Measurements from ENCODE around the gene KIF26B.

The KIF26B gene

DNA sequence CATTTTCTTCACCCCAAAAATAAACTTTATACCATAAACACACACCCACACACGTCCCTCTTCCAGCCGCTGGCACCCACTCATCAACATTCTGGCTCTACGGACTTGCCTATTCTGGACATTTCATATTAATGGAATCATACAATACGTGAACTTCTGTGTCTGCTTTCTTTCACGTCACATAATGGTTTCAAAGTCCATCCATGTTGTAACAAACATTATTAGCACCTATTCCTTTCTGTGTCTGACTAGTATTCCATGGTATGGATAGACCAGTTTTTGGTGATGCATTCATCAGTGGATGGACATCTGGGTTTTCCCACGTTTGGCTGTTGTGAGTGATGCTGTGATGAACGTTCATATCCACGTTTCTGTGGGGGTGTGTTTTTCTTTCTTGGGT is 323.2 kb downstream of the KIF26B start:
- DNase-seq, result no peak

DNA sequence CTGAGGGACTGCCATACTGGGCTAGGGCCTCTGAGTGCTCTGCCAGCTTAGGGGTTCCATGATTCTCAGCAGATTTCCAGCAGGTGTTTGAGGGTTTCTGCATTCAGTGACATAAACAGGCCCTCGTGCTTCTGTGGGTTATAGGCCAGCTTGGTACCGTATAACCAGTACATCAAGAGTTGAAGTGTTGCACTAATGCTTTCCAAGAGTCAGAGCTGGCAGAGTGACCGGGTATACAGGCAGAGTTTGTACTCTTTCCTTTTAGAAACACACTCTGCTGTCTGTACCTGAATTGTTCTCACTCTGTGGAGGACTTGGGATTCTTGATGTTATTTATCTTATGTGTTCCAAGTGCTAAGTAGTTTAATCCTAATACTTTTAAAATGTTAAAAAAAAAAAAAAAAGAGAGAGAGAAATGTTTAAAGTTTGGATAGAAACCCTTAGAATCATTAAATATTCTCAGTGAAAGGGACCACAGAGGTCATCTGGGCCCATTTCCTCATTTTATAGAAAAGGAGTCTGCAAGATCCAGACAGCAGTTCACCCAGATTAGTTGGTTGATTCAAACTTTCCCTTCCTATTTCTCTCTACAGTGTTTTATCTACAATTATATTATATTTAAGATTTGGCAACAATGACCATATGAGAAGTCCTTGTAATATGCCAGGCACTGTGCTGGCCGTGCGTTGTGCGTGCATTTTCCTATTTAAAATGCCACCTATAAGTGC is 325.8 kb downstream of the KIF26B start:
- no peak for DNase-seq

DNA sequence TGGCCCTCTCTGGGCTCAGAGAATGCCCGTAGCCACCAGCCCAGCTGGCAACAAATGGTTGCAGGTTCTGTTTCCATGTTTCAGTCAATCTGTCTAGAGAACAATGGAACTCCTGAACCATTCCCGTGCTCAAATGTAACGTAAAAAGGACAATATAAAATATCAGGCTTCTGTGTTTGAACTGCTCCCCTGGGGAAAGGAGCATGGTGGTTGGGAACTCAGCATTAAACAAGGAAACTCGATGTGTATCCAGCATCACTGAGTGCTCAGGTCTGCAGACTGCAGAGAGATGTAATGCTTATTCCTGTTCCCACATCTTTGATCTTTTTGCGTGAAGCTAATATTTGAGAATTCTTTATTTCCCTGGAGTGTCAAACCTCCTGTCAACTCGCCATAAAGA is 326.5 kb downstream of the KIF26B start:
- no peak for DNase-seq

DNA sequence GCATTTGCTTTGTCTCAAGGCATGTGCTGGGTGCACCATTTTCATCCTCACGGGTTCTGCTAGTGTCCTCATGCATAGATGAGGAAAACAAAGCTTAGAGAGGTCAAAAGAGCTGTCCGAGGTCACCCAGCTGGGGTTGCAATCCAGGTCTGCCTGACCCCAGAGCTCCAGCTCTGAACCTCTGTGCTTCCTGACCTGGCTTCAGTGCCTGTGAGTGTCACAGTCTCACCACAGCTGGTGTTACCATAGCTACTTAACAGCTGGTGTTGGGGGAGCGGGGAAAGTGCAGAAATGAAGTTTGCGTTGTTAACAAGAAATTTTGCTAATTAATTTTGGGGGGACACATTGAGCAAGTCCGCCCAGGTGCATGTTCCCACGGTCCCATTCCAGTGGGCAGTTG is 328.5 kb downstream of the KIF26B start:
- DNase-seq, result no peak

DNA sequence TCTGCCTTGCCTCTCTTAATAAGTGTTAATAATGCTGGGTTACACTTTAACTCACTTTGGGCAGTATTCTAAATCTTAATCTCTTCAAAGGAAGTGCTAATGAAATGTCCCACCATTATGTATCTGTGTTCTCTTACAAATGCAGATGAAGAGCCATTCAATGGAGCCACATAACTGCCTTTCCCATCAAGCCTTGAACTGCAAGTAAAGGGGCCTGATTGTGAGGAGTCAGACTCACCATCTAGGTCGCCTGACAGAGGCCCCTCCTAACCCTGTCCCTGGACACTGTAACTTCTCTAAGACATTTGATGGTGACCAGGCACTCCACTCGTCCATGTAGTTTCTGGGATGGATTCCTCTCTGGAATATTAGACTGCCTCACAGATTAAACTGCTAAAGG is 329.4 kb downstream of the KIF26B start:
- no peak for DNase-seq

DNA sequence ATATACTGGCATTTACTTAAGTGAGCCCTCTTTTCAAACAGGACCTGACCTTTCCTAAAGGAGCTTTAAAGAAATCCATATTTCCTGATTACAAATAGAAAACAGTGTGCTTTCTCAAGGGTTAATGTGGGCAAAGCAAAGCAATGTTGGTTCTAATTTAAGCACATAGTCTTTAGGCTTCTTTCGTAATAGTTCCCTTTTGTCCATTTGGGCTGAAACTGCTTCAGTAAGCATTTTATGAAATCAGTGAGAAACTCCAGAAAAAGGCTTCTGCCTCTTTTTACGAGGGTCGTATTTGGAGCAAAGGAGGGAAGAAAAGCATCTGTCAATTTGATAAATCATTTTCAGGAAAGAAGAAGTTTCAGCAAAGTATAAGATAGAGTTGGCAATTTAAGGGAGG is 331.2 kb downstream of the KIF26B start:
- DNase-seq, result no peak

DNA sequence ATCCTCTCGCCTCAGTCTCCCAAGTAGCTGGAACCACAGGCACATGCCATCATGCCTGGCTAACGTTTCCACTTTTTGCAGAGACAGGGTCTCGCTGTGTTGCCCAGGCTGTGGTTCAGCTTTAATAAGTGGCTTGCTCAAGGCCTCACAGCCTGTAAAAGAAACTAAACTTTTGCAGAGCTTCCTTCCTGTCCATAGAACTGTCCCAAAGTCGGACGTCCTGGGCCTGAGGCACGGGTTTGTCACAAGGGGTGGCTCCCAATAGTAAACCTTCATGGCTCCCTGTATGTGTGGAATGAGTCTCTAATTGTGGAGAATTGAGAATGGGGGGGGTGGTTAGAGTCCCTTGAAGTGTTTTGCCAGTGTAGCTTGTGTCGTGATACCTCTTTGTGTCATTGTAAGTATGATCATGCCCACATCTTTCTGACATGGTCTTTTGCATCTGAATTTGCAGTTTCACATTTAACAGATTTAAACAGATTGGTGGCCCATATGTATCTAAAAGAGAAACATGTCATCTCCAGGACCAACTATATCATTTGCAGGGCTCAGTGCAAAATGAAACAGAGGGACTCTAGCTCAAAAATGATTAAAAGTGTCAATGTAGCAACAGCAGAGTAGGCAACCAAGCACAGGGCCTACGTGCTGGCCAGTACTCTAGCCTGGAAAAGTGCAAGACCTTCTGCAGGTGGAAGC is 332.1 kb downstream of the KIF26B start:
- no peak for DNase-seq

DNA sequence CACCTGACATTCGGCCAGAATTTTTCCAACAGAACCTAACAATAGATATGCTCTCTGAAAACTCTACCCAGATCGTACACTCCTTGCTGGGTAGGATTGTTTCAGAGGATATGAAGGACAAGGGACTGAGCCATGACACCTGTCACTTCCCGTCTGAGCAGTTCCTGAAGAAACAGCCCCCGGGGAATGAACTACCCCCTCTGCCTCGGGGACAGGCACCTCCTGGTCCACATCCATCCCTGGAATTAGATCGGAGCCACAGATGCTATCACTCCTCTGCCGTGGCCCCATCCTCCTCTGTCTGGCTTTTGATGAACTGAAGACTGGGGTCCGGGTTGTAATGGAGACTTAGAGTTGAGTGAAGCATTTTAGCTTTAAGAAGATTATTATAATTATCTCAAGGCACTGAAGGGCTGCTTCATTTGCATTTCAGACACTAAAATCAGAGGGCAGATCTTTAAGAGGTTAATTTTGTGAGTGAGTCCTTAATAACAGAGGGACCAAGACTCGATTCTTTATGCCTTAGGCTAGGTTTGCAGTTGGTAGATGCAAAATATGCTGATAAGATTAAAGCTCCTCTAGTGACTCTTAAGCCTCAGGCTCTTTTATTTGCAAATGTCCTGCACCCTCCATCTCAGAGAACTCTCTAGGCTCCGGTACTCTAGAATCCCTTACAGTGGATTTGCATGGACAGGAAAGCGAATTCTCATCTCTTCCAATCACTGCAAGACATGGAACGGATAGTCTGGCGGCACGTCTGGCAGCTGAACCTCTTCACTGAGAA is 333.8 kb downstream of the KIF26B start:
- DNase-seq, result no peak

DNA sequence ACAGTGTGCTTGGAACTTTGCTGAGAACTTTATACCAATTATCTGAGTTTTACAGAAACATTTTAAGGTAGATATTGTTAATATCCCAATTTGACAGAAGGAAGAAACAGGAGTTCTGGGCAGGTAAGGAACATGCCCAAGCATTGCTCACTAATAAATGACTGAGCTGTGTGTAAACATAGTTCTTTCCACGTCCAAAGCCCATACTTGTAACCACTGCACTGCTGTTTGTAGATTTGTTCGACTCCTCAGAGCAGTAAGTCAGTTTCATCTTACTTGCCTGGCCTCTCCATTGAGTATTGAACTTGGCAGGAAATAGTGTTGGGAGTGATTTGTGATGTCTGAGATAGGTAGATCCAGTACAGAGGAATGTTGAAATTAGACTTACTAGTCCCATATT is 335.1 kb downstream of the KIF26B start:
- no peak for DNase-seq

DNA sequence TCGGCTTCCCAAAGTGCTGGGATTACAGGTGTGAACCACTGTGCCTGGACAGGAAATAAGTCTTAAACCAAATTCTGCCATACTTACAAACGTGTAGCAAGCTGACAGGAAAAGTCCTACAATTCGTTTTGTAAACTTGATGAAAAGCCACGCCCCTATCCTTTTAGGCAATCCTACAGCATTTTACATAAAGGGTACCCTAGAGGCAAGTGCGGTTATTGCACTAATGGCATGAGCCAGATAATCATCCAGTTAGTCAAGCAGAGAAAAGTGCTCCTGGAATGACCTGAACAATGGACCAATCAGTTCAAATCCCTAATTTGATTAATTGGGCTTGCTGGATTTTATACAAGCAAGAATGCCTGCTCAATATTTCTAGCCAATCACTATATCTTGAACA is 338.2 kb downstream of the KIF26B start:
- DNase-seq, result no peak

DNA sequence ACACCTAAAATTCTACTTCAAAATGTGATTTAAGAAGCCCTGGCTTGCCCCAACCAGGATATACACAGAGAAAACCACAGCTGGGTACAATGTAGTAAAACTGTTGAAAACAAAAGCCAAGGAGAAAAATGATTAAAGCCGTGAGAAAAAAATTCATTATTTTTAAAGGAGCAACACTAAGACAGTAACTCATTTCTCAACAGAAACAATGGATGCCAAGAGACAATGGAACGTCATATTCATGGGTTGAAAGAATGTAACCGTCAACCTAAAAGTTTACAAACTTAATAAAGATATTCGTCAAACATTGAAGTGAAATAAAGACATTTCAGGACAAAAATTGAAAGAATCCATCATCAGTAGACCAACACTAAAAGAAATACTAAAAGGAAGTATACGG is 340.9 kb downstream of the KIF26B start:
- DNase-seq, result no peak

DNA sequence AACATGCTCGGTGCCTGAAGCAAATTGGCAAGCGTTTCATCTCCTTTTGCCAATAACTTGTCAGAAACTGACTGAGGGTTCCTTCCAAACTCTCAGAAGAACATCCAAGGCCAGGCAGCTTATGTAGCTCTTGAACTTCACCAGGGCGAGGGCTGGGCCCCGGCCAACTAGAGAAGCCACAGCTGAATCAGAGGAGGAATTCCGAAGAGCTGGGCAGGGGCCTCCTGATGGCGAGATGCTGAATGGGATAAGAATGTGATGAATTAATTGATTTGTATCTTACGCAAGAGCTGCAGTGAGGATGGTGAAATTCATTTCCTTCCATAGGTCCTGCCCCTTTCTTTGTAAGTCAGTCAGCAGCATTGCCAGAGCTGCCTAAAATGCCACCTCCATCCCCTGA is 345.8 kb downstream of the KIF26B start:
- DNase-seq, result no peak

DNA sequence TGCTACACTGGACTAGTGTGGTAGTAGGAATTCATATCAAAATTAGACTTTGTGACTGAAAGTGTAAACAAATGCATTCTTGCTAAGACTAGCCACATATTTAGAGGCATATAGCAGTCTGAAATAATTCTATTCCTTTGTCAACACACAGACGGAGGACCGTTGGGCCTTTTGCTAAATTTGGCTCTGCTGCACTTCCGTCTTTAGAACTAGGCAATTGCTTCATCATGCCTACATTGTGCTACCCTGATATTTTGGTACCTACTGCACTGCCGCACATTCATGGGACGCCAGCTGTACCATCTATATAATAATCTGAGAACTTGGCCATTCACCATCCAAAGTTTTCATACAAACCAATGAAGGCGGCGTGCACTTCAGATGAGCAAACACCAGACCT is 346.8 kb downstream of the KIF26B start:
- no peak for DNase-seq

DNA sequence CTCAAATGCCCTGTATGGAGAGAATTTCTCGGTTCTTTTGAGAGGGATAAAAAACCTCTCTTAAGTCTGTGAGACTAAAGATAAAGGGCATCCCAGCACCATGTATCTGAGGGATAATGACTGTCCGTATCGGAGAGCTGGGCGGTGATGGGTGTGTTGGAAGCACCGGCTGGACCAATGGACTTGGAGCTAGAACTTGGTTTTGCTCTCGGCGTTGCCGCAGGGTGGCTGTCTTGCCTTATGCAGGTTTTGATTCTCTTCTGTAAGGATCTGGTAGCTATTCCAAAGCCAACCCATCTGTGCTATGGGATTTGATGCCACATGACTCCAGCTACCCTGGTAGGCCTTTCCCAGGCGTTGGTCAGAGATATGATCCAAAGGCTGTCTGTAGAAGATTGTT is 348.8 kb downstream of the KIF26B start:
- no peak for DNase-seq

DNA sequence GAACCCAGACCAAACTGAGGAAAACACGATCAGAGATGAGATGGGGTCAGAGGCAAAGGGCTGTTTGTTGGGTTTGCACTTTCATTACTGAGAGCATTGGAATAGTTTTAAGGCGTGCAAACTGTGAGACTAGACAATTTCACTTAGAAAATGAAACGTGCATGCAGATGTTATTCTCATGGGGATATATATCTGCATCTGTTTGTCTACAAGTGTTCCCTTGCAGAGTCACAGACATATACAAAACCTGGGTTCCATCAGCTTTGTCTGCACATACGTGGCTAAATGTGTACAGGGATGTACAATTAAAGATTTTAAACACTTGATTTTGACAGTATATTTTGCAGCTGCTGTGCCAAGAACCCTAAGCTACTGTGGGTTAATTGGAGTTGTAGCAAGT is 355.4 kb downstream of the KIF26B start:
- DNase-seq, result no peak

DNA sequence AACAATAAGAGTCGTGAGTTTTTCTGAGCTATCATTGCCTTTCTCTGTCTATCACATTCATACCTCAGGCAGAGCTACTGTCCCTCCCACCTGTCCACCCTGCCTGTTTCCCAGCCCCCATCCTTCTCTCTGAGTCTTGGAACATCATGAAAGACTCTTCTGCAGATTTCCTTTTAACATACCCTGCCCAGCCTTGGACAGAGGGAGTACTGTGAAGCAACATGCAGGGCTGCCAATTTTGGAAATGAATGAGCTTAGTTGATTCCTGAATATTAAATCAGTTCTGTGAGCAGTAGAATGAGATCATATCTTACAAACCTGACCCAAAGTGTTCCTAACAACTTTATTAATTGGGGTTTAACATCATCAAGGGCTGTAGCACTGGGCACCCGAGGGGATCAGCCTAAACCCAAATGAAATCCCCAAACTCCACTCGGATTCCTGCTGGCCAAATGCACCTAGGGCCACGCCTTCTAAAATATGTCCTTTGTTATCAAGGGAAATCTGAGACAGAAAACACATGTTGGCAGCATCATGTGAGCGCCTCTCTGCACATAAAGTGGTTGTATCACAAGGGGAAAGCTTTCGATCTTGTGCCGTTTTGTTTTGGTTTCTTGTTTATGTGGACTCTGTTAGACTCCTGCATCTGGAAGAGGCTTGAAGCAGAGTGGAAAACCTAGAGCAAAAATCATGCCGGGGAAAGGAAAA is 357.6 kb downstream of the KIF26B start:
- no peak for DNase-seq

DNA sequence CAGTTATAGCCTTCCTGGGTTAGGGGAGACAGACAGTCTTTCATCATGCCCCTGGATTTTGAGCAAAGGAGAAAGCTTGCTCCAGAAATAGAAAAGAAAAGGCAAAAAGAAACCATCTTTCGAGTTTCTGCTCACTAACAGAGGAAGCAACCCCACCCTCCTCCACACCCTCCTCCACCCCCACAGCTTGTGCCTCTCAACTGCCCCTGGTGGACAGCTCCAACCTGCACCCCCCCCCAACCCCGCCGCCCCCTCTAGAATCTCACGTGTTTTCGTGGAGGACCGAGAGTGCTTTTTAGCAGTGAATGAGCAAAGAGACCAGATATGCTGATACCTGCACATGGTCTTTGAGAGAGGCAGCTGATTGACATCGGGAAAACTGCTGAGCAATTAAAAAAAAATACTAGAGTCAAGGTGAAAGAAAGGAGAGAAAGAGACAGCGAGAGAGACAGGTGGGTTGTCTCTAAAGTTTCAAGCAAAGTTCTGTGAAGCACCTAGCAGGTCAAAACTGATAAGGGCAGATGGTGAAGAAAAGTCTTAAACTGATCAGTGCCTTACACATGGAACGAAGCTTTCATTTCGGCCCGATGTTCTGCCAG is 358.3 kb downstream of the KIF26B start:
- DNase-seq, result no peak

DNA sequence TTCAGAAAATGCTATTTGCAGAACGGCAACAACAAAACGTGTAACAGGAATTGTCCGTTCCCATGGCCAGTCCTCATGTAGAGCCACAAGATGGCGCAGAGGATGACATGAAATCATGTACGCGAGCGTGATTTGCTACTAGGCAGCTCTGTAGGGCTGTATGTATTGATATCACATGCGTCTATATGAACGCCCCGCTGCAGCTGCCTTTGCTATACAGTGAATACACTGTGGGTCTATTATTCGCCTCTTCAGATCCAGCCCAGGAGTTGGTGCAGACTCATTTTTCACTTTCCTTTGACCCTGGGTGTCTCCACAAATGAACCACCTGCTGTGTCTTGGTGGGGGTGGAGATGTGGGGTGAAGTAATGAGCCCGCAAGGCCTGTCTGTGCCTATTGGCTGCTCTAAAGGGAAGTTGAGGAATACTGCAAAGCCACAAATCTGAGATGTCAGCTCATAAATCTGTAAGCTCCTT is 361.5 kb downstream of the KIF26B start:
- DNase-seq, result no peak

DNA sequence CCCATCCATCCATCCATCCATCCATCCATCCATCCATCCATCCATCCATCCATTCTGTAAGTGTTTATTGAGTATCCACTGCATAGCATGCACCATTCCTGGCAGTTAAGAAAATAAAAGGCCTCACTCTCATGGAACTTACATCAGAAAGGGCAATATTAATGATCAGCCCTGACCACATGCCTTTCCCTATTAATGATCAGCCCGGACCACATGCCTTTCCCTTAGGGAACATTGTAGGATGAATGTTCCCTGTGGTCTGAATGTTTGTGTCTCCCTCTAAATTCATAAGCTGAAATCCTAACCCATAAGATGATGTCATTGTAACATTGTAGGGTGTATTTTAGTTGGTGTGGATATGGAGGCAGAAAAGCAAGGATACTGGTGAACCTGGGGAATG is 365.8 kb downstream of the KIF26B start:
- DNase-seq, result no peak

DNA sequence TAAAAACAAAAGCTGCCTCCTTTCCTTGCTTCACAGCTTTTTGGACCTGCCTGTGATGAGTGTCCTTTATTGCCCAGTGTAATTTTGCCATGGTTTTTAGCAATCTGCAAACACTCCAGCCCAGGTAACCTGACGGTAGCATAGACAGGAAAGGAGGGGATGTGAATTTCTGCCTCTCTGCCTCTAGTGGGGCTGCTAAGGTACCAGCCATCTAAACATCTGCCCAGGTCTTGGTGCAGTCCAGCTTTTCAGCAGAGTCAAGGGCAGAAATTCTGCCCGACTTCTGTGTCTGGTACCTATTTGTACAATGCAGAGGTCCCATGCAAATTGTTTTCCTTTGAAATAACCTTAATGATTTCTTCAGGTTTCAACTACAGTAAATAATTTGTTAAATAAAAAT is 371.4 kb downstream of the KIF26B start:
- no peak for DNase-seq

DNA sequence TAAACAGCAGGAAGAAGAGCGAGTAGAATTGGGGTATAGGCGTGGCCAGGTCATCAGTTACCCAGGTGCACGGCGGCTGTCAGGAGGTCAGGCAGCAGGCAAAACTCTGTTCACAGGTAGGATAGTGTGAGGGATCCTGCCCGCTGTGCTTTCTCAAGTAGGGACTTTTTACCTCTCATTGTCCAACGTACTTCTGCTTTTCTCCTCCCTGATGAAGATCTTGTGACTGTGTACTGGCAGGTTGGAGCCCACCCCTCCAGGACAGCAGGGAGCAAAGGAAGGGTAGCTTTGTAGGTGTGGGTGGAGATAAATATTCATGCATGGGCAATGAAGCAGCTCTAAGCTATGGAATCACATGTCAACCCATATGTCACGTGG is 373.5 kb downstream of the KIF26B start:
- DNase-seq, result no peak

DNA sequence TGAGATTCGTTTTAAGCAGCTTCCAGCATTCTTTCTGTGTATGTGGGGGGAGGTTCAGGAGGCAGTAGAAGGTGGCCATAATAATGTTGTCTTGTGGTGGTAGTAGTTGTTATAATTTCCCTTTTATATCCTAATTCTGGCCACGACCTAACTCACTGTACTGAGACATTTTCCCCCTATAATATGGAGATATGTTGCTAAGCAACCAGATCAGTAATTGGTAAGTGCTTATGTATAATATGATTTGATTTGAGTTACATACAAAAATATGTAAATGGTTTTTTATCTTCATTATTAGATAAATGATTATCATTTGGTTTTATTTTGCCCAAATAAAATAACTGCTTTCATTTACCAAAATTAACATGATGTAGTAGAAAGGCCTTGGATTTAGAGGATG is 376.2 kb downstream of the KIF26B start:
- DNase-seq, result no peak

DNA sequence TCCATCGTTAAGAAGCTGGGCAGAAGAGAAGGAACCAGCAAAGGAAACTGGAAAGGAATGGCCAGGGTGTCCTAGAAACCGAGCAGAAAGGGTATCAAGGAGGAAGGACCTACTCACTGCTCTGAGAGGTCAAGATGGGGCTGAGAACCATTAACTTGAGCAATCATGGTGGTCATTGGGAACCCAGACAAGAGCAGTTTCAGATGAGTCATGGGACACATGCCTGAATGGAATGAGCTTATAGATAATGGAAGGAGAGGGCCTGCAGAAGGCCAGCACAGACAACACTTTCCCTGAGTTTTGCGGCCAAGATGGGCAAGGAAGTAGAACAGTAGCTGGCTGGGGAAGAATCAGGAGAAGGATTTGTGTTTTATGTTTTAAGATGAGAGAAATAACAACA is 383.2 kb downstream of the KIF26B start:
- no peak for DNase-seq
